Stimulated activated CD4-positive, alpha-beta T cell treated with anti-CD3 and anti-CD28 coated beads, Interleukin-15, amount 100 ng/mL, for 48 hours (primary cell): Measurements from ENCODE around the gene LTF.

ENCODE experiments used
- DNase-seq, 2 donors: peaks; one replicate each; pipeline ENCODE4 v3.0.0-alpha.2; 2020; ENCODE audit warnings: low read depth in 2 of 2

Gene LTF

GRCh38 chr3:46469680-46470357, 5.1 kb upstream of the LTF start:
- no peak for DNase-seq

GRCh38 chr3:46468753-46469600, 4.3 kb upstream of the LTF start:
- no peak for DNase-seq

GRCh38 chr3:46467562-46467961, 2.9 kb upstream of the LTF start:
- no peak for DNase-seq

- DNase-seq = no peak
Measured at GRCh38 chr3:46466871-46467403, 2.2 kb upstream of the LTF start.

- no peak for DNase-seq
Measured at GRCh38 chr3:46466273-46466672, 1.6 kb upstream of the LTF start.

GRCh38 chr3:46465196-46465520, 453 bp upstream of the LTF start:
- DNase-seq = no peak

- no peak for DNase-seq
Measured at GRCh38 chr3:46463868-46464241, 850 bp downstream of the LTF start.

GRCh38 chr3:46463120-46463867, 1.4 kb downstream of the LTF start:
- DNase-seq = no peak

- DNase-seq = no peak
Measured at GRCh38 chr3:46462511-46462910, 2.2 kb downstream of the LTF start.

- DNase-seq = no peak
Measured at GRCh38 chr3:46462111-46462510, 2.6 kb downstream of the LTF start.

- DNase-seq = no peak
Measured at GRCh38 chr3:46460051-46460450, 4.7 kb downstream of the LTF start.

GRCh38 chr3:46456118-46456517, 8.6 kb downstream of the LTF start:
- no peak for DNase-seq

- DNase-seq = no peak
Measured at GRCh38 chr3:46455231-46456115, 9.2 kb downstream of the LTF start.

- DNase-seq = no peak
Measured at GRCh38 chr3:46454606-46455005, 10.1 kb downstream of the LTF start.

- no peak for DNase-seq
Measured at GRCh38 chr3:46454209-46454595, 10.5 kb downstream of the LTF start.

- no peak for DNase-seq
Measured at GRCh38 chr3:46453526-46454208, 11.0 kb downstream of the LTF start.

GRCh38 chr3:46449755-46450552, 14.8 kb downstream of the LTF start:
- no peak for DNase-seq

GRCh38 chr3:46448721-46449120, 16.0 kb downstream of the LTF start:
- no peak for DNase-seq

GRCh38 chr3:46447228-46447985, 17.3 kb downstream of the LTF start:
- no peak for DNase-seq
